Testis (tissue), 2 donors: Measurements from ENCODE around the gene KLHL21.

Experiments used
- POLR2A ChIP-seq: fragments of 450-650 bp; IDR thresholded peaks from one replicate; pipeline ENCODE4 v1.6.1; 2017; ENCODE audit warnings: antibody characterized with exemption, mild to moderate bottlenecking, moderate library complexity
- TF ChIP-seq, protein P1 (sequence below), 3 experiments: fragments of 450-650 bp in 2 of 3; fragments of 200-600 bp in 1 of 3; sonication (generic) in 1 of 3; IDR thresholded peaks; one replicate each; pipeline ENCODE4 v1.5.1; 2016 to 2019; ENCODE audit warnings: antibody characterized with exemption in 3 of 3, mild to moderate bottlenecking in 2 of 3, moderate library complexity in 1 of 3

DNA sequence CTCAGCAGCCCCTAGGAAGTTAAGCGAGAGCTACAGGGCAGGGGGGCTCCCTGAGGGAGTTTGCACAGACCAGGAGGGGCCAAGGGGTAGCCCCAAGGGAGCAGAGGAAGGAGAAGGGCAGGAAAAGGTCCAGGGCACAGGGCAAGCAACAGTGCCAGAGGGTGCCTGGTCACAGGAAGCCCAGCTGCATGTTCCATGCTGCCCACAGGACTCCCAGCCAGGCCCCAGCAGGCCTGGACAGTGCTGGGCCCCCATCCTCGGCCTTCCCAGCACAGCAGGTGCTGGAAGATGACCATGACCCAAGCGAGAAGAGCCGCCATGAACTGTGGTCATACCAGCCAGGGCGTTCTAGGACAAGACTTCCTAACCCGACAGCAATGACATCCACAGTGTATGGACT is 11.0 kb downstream of the KLHL21 start:
- TF ChIP-seq, protein P1, sequence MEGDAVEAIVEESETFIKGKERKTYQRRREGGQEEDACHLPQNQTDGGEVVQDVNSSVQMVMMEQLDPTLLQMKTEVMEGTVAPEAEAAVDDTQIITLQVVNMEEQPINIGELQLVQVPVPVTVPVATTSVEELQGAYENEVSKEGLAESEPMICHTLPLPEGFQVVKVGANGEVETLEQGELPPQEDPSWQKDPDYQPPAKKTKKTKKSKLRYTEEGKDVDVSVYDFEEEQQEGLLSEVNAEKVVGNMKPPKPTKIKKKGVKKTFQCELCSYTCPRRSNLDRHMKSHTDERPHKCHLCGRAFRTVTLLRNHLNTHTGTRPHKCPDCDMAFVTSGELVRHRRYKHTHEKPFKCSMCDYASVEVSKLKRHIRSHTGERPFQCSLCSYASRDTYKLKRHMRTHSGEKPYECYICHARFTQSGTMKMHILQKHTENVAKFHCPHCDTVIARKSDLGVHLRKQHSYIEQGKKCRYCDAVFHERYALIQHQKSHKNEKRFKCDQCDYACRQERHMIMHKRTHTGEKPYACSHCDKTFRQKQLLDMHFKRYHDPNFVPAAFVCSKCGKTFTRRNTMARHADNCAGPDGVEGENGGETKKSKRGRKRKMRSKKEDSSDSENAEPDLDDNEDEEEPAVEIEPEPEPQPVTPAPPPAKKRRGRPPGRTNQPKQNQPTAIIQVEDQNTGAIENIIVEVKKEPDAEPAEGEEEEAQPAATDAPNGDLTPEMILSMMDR (IDR thresholded peaks at IDR 0.05): no peak
- no peak for TF ChIP-seq POLR2A
